ENCODE measurements around the gene SLC9A6. TPM values are rescaled to one million over a fixed set of nuclear protein-coding genes. Genes with fewer than 3 reads are reported as not detected.
"Not testable (repeated sequence)": the region's sequence is repeated elsewhere in the genome, so short reads cannot be mapped to it uniquely, and the experiment has no call there.

The SLC9A6 gene
- polyA plus RNA-seq, 3 donors = 16.6 to 18.3 (median 16.9) TPM

DNA sequence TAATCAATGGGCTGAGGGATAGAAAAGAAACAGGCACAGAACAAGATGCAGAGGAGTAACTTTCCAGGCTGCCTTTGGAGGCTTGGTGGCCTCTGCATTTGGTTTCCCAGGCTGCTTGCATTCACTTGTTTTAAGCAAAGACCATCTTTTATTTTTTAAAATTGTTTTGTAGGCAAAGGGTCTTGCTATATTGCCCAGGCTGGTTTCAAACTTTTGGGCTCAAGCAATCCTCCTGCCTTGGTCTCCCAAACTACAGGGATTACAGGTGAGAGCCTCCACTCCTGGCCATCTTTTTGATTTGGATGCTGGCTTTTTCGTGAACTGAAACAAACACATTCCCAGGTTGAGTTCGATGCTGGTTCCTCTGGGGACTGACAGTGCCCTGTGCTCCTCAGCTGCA, 74.1 kb downstream of the SLC9A6 start:
- DNase-seq (ENCODE audit: low read depth in 3 of 3, low spot score in 2 of 3) = no peak

DNA sequence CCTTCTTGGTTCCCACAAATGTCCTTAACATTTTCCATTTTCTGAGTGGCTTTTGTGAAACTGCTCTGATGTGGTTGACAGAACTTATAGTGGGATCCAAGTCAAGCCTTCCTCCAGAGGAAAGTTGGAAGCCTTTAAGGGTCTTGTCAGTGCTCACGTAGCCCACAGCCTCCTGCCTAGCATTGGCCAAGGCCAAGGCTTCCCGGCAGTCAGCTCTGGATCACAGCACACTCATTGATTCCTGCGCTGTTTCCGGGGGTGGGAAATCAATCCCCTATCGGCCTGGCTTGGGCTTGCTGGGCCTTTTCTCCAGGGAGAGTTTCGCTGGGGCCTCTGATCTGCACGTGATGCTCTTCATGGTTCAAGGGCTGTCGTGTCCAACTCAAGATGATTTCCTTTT, 76.1 kb downstream of the SLC9A6 start:
- DNase-seq (ENCODE audit: low read depth in 3 of 3, low spot score in 2 of 3) = no peak

DNA sequence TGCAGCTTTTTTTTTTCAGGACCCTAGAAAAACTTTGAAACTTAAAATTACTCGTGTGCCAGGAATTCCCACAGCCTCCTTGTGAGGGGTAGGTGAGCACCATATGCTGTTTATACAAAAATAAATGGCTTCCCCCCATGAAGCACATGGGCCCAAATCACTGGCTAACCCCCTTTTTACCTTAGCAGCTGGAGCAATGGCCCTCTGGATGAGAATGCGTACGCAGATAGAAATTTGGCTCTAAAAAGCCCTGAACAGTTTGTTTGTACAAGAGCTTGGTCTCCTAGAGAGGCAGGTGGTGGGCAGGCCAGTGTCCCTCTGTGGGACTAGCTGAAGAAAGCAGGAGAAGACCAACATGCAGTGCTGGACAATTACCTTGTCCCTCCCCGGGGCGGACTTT, 76.5 kb downstream of the SLC9A6 start:
- no peak for DNase-seq (ENCODE audit: low read depth in 3 of 3, low spot score in 2 of 3)

DNA sequence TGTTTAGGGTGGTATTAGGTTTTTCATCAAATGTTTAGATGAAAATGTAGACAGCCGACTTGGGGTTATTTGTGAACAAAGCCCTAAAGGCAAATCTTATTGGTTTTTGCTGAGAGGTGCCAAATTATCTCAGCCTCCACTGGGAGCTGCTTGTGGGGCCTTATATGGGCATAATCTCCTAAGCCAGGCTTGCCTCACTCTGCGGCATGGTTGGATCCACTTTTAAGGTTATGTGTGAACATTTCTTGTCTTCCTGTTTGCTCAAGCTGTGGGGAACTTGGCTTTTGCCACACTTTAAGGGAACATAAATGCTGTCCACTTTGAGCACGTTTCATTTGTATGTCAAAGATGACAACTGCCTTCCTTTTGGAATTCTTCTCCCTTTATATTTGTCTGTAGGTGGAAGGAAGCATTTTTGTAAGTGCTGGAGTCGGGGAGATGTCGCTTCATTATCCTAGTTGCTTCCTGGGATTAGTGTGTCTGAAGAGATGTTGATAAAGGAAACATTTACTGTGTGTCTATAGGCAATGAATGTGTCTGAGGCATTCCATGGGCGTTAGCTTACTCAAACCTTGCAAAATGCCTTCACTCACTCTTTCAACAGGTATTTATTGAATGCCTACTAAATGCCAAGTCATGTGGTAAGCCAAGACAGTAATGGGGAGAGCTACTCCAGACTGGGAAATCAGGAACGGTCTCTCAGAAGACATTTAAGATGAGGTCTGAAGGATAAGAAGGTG, 78.3 kb downstream of the SLC9A6 start:
- DNase-seq (ENCODE audit: low read depth in 3 of 3, low spot score in 2 of 3) = no peak

DNA sequence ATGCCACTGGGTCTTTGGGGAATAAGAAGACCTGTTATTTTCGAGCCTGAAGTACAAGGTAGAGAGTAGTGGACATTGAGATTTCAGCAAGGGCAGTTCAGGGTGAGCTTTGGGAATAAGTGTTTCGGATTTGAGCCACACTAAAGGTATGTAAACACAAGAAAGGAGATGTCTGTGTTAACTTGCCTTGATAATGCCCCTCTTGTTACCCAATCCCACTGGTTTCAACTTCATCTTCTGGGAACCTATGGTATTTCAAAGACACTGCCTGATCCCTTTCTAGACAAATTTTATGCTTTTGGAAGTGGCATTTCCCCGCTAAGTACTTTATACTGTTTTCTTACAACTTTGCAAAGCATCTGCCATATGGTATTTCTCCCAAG, 79.4 kb downstream of the SLC9A6 start:
- no peak for DNase-seq (ENCODE audit: low read depth in 3 of 3, low spot score in 2 of 3)

DNA sequence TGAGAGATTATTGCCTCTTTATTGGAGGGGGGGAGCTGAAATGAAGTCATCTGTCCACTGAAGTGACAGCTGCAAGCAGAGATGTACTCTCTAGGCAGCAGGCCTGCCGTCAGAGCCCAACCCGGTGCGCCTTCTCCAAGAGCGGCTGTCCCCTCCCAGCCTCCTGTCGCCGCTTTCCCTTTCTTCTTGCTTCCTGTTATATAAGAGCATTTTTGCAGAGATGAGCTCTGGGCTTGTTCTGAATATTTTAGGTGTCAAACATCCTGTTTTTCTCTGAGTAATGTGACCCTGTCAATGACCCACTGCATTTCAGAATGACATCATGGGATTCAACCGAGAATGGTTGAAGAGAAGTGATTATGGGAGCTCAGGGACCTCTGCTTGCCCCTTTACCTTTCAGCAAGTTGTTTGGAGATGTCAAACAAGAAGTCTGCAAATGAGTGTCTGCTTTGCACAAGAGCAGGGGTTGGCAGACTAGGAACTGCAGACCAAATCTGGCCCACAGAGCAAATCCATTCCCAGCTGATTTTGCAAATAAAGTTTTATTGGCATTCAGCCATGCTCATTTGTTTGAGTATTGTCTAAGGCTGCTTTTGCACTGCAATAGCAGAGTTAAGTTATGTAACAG, 79.9 kb downstream of the SLC9A6 start:
- DNase-seq (ENCODE audit: low read depth in 3 of 3, low spot score in 2 of 3) = no peak

DNA sequence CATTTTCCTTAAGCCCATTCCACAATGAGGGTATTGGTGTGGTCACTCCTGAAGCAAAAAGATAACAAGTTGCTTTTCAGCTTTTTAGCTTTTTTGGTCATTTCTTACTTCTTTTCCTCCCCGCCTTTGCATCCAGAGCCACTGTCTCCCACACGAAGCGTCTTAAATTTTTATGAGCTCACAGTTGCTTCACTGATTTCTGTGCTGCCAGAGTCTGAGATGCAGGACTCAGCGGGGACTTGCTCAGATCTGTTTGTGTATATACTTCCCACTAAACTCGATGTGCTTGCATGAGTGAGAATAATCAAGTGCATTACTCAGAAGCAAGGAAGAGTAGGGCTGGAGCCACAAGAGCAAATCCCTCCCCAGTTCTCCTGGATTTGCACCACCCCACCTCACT, 81.9 kb downstream of the SLC9A6 start:
- no peak for DNase-seq (ENCODE audit: low read depth in 3 of 3, low spot score in 2 of 3)

DNA sequence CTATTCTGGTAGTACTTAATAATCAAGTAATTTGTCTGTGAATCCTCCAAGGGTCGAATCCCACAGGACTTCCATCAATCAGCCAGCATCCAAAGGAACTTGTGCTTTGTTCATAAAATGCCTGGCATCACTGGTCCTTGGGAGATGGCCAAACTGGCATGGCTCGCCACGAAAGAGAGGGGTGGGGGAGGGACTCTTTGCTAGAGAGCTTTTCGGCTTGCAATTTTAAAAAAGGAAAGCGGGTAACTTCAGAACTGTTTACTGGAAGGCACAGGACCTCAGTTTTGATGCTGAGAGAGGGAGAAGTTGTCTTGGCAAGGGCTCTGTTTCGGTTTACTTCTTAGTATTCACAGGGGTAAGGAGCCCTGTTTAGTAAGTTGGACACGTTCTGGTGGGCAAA, 82.7 kb downstream of the SLC9A6 start:
- no peak for DNase-seq (ENCODE audit: low read depth in 3 of 3, low spot score in 2 of 3)

DNA sequence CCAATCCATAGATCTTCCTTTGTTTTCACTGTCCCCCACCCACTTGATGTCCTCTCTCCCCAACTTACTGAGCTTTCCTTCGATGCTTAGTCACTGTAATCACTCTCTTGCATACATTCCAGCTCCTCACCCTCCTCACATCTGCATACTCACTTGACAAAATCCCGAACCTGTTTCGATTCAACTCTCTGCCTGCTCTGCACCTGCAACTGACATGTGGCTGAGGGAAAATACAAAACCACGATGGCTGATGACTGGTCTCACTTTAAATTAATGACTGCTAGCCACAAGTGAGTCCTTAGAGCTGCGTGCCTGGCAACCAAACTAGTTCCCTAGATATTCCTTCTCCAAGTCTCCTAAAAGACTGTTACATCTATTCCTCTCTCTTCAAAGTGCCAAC, 91.7 kb downstream of the SLC9A6 start:
- no peak for DNase-seq (ENCODE audit: low read depth in 3 of 3, low spot score in 2 of 3)

DNA sequence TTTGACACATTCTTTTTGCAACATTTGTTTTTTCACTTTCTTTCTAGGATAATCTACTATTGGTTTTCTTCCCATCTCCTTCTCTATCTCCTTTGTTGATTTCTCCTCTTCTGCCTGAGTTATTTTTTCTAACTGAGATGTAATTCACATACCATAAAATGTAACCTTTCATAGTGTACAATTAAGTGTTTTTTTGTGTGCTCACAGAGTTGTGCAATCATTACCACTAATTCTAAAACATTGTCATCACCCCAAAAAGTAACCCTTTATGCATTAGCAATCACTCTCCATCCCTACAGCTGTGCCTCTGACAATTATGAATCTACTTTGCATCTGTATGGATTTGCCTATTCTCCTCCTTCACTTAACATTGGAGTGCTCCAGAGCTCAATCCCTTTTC, 95.5 kb downstream of the SLC9A6 start:
- no peak for DNase-seq (ENCODE audit: low read depth in 3 of 3, low spot score in 2 of 3)

DNA sequence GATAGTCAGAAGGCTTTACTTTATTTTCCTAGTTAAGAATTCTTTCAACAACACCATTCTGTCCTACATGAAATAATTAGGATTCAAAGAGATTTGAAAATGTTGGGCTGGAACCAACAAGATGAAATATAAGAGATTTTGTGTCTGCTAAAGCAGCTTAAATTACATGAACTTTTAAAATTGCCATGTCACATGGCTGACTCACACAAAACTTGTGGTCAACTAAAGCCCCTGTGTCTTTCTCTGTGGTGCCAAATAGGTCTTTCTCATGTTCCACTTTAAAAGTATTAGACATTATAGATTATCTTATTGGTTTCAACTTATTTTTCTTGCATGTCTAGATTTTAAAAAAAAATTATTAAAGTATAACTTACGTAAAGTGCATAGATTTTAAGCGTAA, 101.3 kb downstream of the SLC9A6 start:
- DNase-seq (ENCODE audit: low read depth in 3 of 3, low spot score in 2 of 3) = no peak

DNA sequence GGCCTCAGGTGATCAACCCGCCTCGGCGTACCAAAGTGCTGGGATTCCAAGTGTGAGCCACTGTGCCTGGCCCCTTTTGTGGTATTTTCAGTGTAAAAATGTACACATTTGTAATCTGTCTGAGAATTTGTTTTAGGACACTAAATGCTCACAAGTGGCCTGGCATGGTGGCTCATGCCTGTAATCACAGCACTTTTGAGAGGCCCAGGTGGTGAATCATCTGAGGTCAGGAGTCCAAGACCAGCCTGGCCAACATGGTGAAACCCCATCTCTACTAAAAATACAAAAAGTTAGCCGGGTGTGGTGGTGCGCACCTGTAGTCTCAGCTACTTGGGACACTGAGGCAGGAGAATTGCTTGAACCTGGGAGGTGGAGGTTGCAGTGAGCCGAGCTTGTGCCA, 106.7 kb downstream of the SLC9A6 start:
- DNase-seq (ENCODE audit: low read depth in 3 of 3, low spot score in 2 of 3) = not testable (repeated sequence)

DNA sequence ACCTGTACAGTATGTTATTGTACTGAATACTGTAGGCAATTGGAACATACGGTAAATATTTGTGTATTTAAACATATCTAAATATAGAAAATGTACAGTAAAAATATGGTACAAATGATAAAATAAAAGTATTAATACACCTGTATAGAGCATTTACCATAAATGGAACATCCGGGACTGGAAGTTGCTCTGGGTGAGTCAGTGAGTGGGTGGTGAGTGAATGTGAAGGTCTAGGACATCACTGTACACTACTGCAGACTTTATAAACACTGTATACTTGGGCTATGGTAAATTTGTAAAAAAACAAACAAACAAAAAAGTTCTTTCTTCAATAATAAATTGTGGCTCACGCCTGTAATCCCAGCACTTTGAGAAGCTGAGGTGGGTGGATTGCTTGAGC, 109.7 kb downstream of the SLC9A6 start:
- no peak for DNase-seq (ENCODE audit: low read depth in 3 of 3, low spot score in 2 of 3)

Other genes with a start within 250 kb of the SLC9A6 start
- gene CT45A3, start 217.2 kb upstream of the SLC9A6 start, polyA plus RNA-seq (ENCODE audit: insufficient read length in 3 of 3) = not detected
- not detected for gene CT45A5, start 199.9 kb upstream of the SLC9A6 start, polyA plus RNA-seq (ENCODE audit: insufficient read length in 3 of 3)
- gene CT45A6, start 182.6 kb upstream of the SLC9A6 start, polyA plus RNA-seq (ENCODE audit: insufficient read length in 3 of 3) = not detected
- not detected for gene CT45A2, start 165.4 kb upstream of the SLC9A6 start, polyA plus RNA-seq (ENCODE audit: insufficient read length in 3 of 3)
- not detected for gene CT45A7, start 148.2 kb upstream of the SLC9A6 start, polyA plus RNA-seq (ENCODE audit: insufficient read length in 3 of 3)
- gene CT45A8, start 130.9 kb upstream of the SLC9A6 start, polyA plus RNA-seq (ENCODE audit: insufficient read length in 3 of 3) = not detected
- gene CT45A9, start 113.6 kb upstream of the SLC9A6 start, polyA plus RNA-seq (ENCODE audit: insufficient read length in 3 of 3) = not detected
- not detected for gene CT45A10, start 92.0 kb upstream of the SLC9A6 start, polyA plus RNA-seq (ENCODE audit: insufficient read length in 3 of 3)
- not detected for gene SAGE1, start 91.7 kb upstream of the SLC9A6 start, polyA plus RNA-seq (ENCODE audit: insufficient read length in 3 of 3)
- 10 to 100 TPM; 28.5 to 31.4 (median 28.7) TPM for gene MMGT1, start 11.4 kb upstream of the SLC9A6 start, polyA plus RNA-seq (ENCODE audit: insufficient read length in 3 of 3)
- 10 to 100 TPM; 61.8 to 64.8 (median 62.9) TPM for gene FHL1, start 162.1 kb downstream of the SLC9A6 start, polyA plus RNA-seq (ENCODE audit: insufficient read length in 3 of 3)

All from right renal cortex interstitium (tissue), 3 donors.